HEK293 (cell line): ENCODE measurements around the gene PI4KA.

ENCODE experiments used
- CTCF ChIA-PET: fragments of 350-600 bp; formaldehyde crosslinking; extraction: SDS; loops from one replicate; lab custom pipeline; 2021; ENCODE audit warnings: antibody characterized with exemption; lab: Yijun Ruan, JAX
- POLR2A ChIA-PET: fragments of 300-600 bp; formaldehyde crosslinking; extraction: SDS; loops from one replicate; lab custom pipeline; 2020; ENCODE audit warnings: antibody characterized with exemption, inconsistent platforms; lab: Yijun Ruan, JAX
- H3K27ac ChIP-seq: fragments of 200-500 bp; sonication (Bioruptor generic); 2 replicates; pipeline ENCODE4 v1.5.1; 2014; ENCODE audit warnings: low read depth, low read length, control low read depth, inconsistent platforms; ENCODE audit errors: extremely low read depth
- H3K36me3 ChIP-seq, 2 experiments: fragments of 200-500 bp in 1 of 2; sonication (Bioruptor generic) in 1 of 2; 1 replicate in 1 of 2; 2 replicates in 1 of 2; pipeline ENCODE4 v1.5.1; 2014 to 2017; ENCODE audit warnings: inconsistent platforms in 2 of 2, low read length in 2 of 2; ENCODE audit not compliant: control insufficient read depth in 2 of 2, insufficient read depth in 1 of 2
- H3K4me1 ChIP-seq: fragments of 200-500 bp; sonication (Bioruptor generic); 2 replicates; pipeline ENCODE4 v1.5.1; 2014; ENCODE audit warnings: mild to moderate bottlenecking, low read length, inconsistent platforms; ENCODE audit not compliant: control insufficient read depth, insufficient read depth
- H3K4me3 ChIP-seq: 2 replicates; pipeline ENCODE4 v1.5.1; 2011; ENCODE audit warnings: low read depth, mild to moderate bottlenecking, control low read depth, low read length, moderate library complexity
- H3K9me3 ChIP-seq: fragments of 200-500 bp; sonication (Bioruptor generic); 2 replicates; pipeline ENCODE4 v1.5.1; 2014; ENCODE audit warnings: low read depth, low read length, inconsistent platforms; ENCODE audit not compliant: control insufficient read depth, insufficient read depth
- BCL11A ChIP-seq: fragments of 450-650 bp; formaldehyde crosslinking; IDR thresholded peaks from 2 replicates; pipeline ENCODE4 v1.5.1; 2016; ENCODE audit warnings: low read depth, missing biosample characterization, missing genetic modification characterization
- GLI2 ChIP-seq: fragments of 450-650 bp; formaldehyde crosslinking; IDR thresholded peaks from 2 replicates; pipeline ENCODE4; 2017; ENCODE audit warnings: missing biosample characterization, missing genetic modification characterization, low read depth, borderline replicate concordance
- SCRT1 ChIP-seq: fragments of 450-650 bp; formaldehyde crosslinking; IDR thresholded peaks from 2 replicates; pipeline ENCODE4 v1.5.1; 2016; ENCODE audit warnings: missing biosample characterization, missing genetic modification characterization, borderline replicate concordance
- ZNF121 ChIP-seq: fragments of 450-650 bp; formaldehyde crosslinking; IDR thresholded peaks from 2 replicates; pipeline ENCODE4 v1.5.1; 2016; ENCODE audit warnings: missing biosample characterization, missing genetic modification characterization
- ZNF175 ChIP-seq: fragments of 450-650 bp; formaldehyde crosslinking; IDR thresholded peaks from 2 replicates; pipeline ENCODE4 v1.5.1; 2016; ENCODE audit warnings: missing biosample characterization, missing genetic modification characterization
- ZNF324 ChIP-seq: fragments of 450-650 bp; formaldehyde crosslinking; IDR thresholded peaks from 2 replicates; pipeline ENCODE4 v1.5.1; 2016; ENCODE audit warnings: missing biosample characterization, missing genetic modification characterization
- ZNF624 ChIP-seq: fragments of 450-650 bp; formaldehyde crosslinking; IDR thresholded peaks from 2 replicates; pipeline ENCODE4 v1.5.1; 2017; ENCODE audit warnings: missing biosample characterization, missing genetic modification characterization
- ZNF707 ChIP-seq: fragments of 450-650 bp; formaldehyde crosslinking; IDR thresholded peaks from 2 replicates; pipeline ENCODE4 v1.5.1; 2016; ENCODE audit warnings: missing biosample characterization, missing genetic modification characterization
- ZSCAN23 ChIP-seq: fragments of 450-650 bp; formaldehyde crosslinking; IDR thresholded peaks from 2 replicates; pipeline ENCODE4 v1.5.1; 2016; ENCODE audit warnings: missing biosample characterization, missing genetic modification characterization
- TF ChIP-seq, protein P1 (sequence below): fragments of 450-650 bp; formaldehyde crosslinking; IDR thresholded peaks from 2 replicates; pipeline ENCODE4 v1.5.1; 2016; ENCODE audit warnings: missing biosample characterization, missing genetic modification characterization, low read depth
- TF ChIP-seq, protein P2 (sequence below): fragments of 450-650 bp; formaldehyde crosslinking; IDR thresholded peaks from 2 replicates; pipeline ENCODE4 v1.5.1; 2016; ENCODE audit warnings: missing biosample characterization, missing genetic modification characterization

The PI4KA gene

DNA sequence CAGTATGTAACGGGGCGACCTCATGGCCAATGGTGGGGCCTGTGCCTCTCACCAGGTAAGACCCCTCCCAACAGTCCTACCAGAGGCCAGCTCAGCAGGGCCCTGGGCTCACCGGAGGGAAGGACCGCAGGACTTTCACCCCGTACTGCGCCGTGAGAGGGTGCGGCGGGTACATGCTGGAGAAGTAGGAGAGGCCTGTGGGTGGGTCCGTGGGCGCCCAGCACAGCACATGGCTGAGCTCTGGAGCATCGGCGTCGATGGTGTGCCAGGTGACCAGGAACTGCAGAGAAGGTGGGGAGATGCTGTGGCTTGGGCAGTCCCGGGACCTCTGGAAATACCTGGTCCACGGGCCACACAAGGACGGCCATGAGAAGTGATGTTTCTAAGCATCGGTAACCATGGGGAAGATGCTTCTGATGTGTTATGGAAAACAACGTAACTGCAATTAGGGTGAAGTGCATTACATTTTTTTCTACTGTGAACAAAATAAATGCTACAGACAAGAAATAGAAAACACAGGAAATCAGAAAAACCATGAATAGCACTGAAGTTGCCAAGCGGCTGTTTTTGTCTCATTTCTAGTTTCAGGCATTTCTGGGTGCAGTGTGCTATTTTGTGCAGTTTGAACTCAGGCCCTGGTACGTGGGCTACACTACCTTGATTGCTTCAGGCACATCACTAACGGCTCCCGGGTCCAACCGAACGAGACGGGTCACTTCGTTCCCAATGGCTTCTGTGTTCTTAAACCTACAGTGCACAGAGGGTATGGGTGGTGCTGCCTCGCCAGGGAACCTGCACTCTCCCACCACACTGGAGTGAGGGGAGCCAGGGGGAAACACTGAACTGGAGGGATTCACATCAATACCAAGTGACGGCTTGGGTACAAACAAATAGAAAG lies 131.2 kb downstream of the PI4KA start (continued):
- TF ChIP-seq ZNF707 (tag by site-specific recombination) (no peak), BCL11A (tag by site-specific recombination) (no peak), GLI2 (tag by site-specific recombination) (no peak), ZNF324 (no peak)
- TF ChIP-seq, protein P1, sequence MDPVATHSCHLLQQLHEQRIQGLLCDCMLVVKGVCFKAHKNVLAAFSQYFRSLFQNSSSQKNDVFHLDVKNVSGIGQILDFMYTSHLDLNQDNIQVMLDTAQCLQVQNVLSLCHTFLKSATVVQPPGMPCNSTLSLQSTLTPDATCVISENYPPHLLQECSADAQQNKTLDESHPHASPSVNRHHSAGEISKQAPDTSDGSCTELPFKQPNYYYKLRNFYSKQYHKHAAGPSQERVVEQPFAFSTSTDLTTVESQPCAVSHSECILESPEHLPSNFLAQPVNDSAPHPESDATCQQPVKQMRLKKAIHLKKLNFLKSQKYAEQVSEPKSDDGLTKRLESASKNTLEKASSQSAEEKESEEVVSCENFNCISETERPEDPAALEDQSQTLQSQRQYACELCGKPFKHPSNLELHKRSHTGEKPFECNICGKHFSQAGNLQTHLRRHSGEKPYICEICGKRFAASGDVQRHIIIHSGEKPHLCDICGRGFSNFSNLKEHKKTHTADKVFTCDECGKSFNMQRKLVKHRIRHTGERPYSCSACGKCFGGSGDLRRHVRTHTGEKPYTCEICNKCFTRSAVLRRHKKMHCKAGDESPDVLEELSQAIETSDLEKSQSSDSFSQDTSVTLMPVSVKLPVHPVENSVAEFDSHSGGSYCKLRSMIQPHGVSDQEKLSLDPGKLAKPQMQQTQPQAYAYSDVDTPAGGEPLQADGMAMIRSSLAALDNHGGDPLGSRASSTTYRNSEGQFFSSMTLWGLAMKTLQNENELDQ (tag by site-specific recombination) = no peak

DNA sequence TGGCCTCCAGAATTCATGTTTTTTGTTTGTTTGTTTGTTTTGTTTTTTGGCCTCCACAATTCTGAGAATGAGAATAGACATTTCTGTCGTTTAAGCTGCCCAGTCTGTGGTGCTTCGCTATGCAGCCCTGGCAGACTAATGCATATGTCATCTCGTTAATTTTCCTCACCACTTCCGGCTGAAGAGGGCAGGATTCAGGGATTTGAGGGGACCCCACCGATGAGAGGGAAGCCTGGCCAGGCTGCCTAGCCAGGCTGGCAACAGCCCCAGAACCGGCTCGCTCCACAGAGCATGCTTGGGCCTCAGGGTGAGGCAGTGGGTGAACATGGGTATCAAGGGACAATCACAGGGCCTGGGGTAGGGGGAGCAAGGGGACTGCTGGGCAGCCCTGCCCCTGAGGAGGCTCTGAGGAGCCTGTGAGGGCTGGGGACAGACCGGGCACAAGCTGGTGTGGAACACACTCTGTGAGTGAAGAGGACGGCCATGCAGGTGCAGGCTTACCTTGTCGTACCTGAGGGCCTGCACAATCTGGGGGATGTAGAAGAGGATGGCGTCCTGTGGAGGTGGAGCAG lies 132.5 kb downstream of the PI4KA start:
- Histone ChIP-seq H3K9me3 (no peaks in the 10 kb centered on the region), H3K36me3 (peaks cover 0 to 61% of the 10 kb centered on the region in 2 experiments; a peak in 2 of 3 replicates), H3K4me1 (no peaks in the 10 kb centered on the region), H3K27ac (no peak overlapping the region), H3K4me3 (no peak overlapping the region)
- ChIA-PET CTCF (interaction anchor here (0.6 kb wide), 1 partner anchor 10 kb away, joined by 3 read pairs; no protein-coding TSS in a partner anchor), POLR2A (no interaction called here)
- TF ChIP-seq ZNF624 (no peak), SCRT1 (tag by site-specific recombination) (no peak), ZSCAN23 (tag by site-specific recombination) (no peak), ZNF175 (no peak)
- TF ChIP-seq, protein P2, sequence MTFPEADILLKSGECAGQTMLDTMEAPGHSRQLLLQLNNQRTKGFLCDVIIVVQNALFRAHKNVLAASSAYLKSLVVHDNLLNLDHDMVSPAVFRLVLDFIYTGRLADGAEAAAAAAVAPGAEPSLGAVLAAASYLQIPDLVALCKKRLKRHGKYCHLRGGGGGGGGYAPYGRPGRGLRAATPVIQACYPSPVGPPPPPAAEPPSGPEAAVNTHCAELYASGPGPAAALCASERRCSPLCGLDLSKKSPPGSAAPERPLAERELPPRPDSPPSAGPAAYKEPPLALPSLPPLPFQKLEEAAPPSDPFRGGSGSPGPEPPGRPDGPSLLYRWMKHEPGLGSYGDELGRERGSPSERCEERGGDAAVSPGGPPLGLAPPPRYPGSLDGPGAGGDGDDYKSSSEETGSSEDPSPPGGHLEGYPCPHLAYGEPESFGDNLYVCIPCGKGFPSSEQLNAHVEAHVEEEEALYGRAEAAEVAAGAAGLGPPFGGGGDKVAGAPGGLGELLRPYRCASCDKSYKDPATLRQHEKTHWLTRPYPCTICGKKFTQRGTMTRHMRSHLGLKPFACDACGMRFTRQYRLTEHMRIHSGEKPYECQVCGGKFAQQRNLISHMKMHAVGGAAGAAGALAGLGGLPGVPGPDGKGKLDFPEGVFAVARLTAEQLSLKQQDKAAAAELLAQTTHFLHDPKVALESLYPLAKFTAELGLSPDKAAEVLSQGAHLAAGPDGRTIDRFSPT (tag by site-specific recombination) = no peak

DNA sequence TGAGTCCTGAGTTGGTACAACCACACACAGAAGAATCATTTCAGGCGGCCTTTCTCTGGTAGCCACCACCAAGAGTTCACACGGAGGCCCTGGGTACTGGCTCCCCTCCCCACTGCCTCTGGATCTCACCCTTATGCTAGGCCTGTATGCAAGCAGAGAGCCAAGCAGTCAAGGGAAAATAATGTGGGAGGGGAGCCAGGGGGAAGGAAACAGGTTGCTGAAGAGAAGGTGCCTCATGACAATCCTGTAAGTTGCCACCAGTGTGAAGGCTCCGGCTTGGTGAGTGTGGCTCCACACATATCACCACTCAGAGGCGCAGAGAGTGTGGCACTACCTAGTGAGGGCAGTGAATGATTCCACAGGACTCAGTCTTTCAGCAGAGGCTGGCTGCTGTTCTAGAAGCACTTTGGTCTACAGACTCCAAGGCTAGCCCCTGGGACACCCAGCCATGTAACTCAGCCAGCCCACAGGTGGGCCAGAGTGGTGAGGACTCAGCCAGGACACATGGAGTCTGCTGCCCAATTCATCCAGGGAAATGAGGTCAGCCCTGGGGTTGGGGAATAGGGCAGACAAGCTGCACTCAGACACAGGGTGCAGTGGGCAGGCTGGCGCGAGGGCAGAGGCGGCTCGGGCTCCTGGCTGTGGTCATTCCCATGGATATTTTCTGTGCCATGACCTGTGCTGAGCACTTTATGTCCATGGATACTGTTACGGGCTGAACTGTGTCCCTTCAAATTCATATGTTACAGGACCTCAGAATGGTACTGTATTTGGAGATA lies 133.7 kb downstream of the PI4KA start:
- ChIA-PET CTCF (interaction anchor here (0.6 kb wide), 1 partner anchor 18 kb away, joined by 4 read pairs; no protein-coding TSS in a partner anchor), POLR2A (no interaction called here)
- no peaks in the 10 kb centered on the region for H3K9me3 ChIP-seq
- H3K4me1 ChIP-seq = no peaks in the 10 kb centered on the region
- no peak overlapping the region for H3K27ac ChIP-seq
- no peak overlapping the region for H3K4me3 ChIP-seq
- peaks cover 0 to 65% of the 10 kb centered on the region in 2 experiments; a peak in 2 of 3 replicates for H3K36me3 ChIP-seq
- no peak for TF ChIP-seq ZNF121 (tag by site-specific recombination)
